ENCODE data around the gene NCF2.

Gene NCF2

GRCh38 chr1:183583466-183583865 lies 6.8 kb downstream of the NCF2 start:
- no peak for DNase-seq

- no peak for DNase-seq
Measured at GRCh38 chr1:183582021-183582713, 8.1 kb downstream of the NCF2 start.

- no peak for DNase-seq
Measured at GRCh38 chr1:183580281-183580682, 10.0 kb downstream of the NCF2 start.

- DNase-seq, result no peak
Measured at GRCh38 chr1:183578856-183579255, 11.4 kb downstream of the NCF2 start.

- no peak for DNase-seq
Measured at GRCh38 chr1:183577897-183578465, 12.3 kb downstream of the NCF2 start.

- DNase-seq, result no peak
Measured at GRCh38 chr1:183576537-183576936, 13.7 kb downstream of the NCF2 start.

- no peak for DNase-seq
Measured at GRCh38 chr1:183575606-183576005, 14.7 kb downstream of the NCF2 start.

- DNase-seq, result no peak
Measured at GRCh38 chr1:183572721-183573120, 17.5 kb downstream of the NCF2 start.

GRCh38 chr1:183571678-183572268 lies 18.5 kb downstream of the NCF2 start:
- DNase-seq, result peak; percentile 25

GRCh38 chr1:183570451-183570850 lies 19.8 kb downstream of the NCF2 start:
- DNase-seq, result no peak

- no peak for DNase-seq
Measured at GRCh38 chr1:183569801-183570200, 20.5 kb downstream of the NCF2 start.

GRCh38 chr1:183569141-183569540 lies 21.1 kb downstream of the NCF2 start:
- peak; percentile 58 for DNase-seq

GRCh38 chr1:183568176-183569021 lies 21.9 kb downstream of the NCF2 start:
- peak; percentile 59 for DNase-seq

- peak; percentile 20 for DNase-seq
Measured at GRCh38 chr1:183567584-183567983, 22.7 kb downstream of the NCF2 start.

- no peak for DNase-seq
Measured at GRCh38 chr1:183566026-183566425, 24.2 kb downstream of the NCF2 start.

GRCh38 chr1:183565261-183565660 lies 25.0 kb downstream of the NCF2 start:
- DNase-seq, result no peak

GRCh38 chr1:183562701-183563100 lies 27.6 kb downstream of the NCF2 start:
- no peak for DNase-seq

GRCh38 chr1:183559061-183559460 lies 31.2 kb downstream of the NCF2 start:
- DNase-seq, result no peak

GRCh38 chr1:183554577-183554976 lies 35.7 kb downstream of the NCF2 start:
- DNase-seq, result no peak

- no peak for DNase-seq
Measured at GRCh38 chr1:183553764-183554163, 36.5 kb downstream of the NCF2 start.

- DNase-seq, result no peak
Measured at GRCh38 chr1:183553331-183553730, 36.9 kb downstream of the NCF2 start.

GRCh38 chr1:183552891-183553290 lies 37.4 kb downstream of the NCF2 start:
- no peak for DNase-seq

- DNase-seq, result no peak
Measured at GRCh38 chr1:183552441-183552840, 37.8 kb downstream of the NCF2 start.
